ENCODE data around the gene ABCB4.

The ABCB4 gene

GRCh38 chr7:87395442-87396020, 79.9 kb downstream of the ABCB4 start:
- no peak overlapping the region for H3K27ac ChIP-seq (ENCODE audit: low read depth, low read length)
- no peaks in the 10 kb centered on the region for H3K9me2 ChIP-seq (replicated peaks; ENCODE audit: control insufficient read depth, low read length)
- H3K4me3 ChIP-seq (ENCODE audit: low read length), result no peak overlapping the region
- no peaks in the 10 kb centered on the region for H3K9me3 ChIP-seq (ENCODE audit: control insufficient read depth, insufficient read depth, low read length)
- H3K4me2 ChIP-seq (ENCODE audit: low read length), result no peak overlapping the region
- no peaks in the 10 kb centered on the region for H3K36me3 ChIP-seq (ENCODE audit: control insufficient read depth, low read length)
- H3F3A ChIP-seq (ENCODE audit: control insufficient read depth, insufficient read depth), result no peaks in the 10 kb centered on the region
- H3K79me2 ChIP-seq (ENCODE audit: control insufficient read depth, low read length), result no peaks in the 10 kb centered on the region
- no peaks in the 10 kb centered on the region for H3K4me1 ChIP-seq (ENCODE audit: control insufficient read depth, low read length)
- H4K20me1 ChIP-seq (ENCODE audit: control insufficient read depth, insufficient read depth, low read depth, low read length), result no peaks in the 10 kb centered on the region
- TF ChIP-seq CTCF (IDR thresholded peaks at IDR 0.05; ENCODE audit: low read depth, low read length, poor library complexity, severe bottlenecking) (no peak), EZH2phosphoT487 (IDR thresholded peaks at IDR 0.05; ENCODE audit: borderline replicate concordance, low read length) (no peak)
- no peaks in the 10 kb centered on the region for H3K27me3 ChIP-seq (ENCODE audit: control insufficient read depth, low read length)

GRCh38 chr7:87391020-87391701, 84.3 kb downstream of the ABCB4 start:
- TF ChIP-seq EZH2phosphoT487 (IDR thresholded peaks at IDR 0.05; ENCODE audit: borderline replicate concordance, low read length), result no peak
- TF ChIP-seq CTCF (IDR thresholded peaks at IDR 0.05; ENCODE audit: low read depth, low read length, poor library complexity, severe bottlenecking), result no peak
- H3K4me1 ChIP-seq (ENCODE audit: control insufficient read depth, low read length), result no peaks in the 10 kb centered on the region
- H3K79me2 ChIP-seq (ENCODE audit: control insufficient read depth, low read length), result no peaks in the 10 kb centered on the region
- H3K4me2 ChIP-seq (ENCODE audit: low read length), result no peak overlapping the region
- no peaks in the 10 kb centered on the region for H3K9me2 ChIP-seq (replicated peaks; ENCODE audit: control insufficient read depth, low read length)
- no peaks in the 10 kb centered on the region for H3K36me3 ChIP-seq (ENCODE audit: control insufficient read depth, low read length)
- no peaks in the 10 kb centered on the region for H4K20me1 ChIP-seq (ENCODE audit: control insufficient read depth, insufficient read depth, low read depth, low read length)
- no peak overlapping the region for H3K27ac ChIP-seq (ENCODE audit: low read depth, low read length)
- H3K27me3 ChIP-seq (ENCODE audit: control insufficient read depth, low read length), result no peaks in the 10 kb centered on the region
- no peaks in the 10 kb centered on the region for H3F3A ChIP-seq (ENCODE audit: control insufficient read depth, insufficient read depth)
- H3K4me3 ChIP-seq (ENCODE audit: low read length), result no peak overlapping the region
- no peaks in the 10 kb centered on the region for H3K9me3 ChIP-seq (ENCODE audit: control insufficient read depth, insufficient read depth, low read length)

- Histone ChIP-seq H3K4me3 (ENCODE audit: low read length) (no peak overlapping the region), H3K9me3 (ENCODE audit: control insufficient read depth, insufficient read depth, low read length) (no peaks in the 10 kb centered on the region)
- TF ChIP-seq EZH2phosphoT487 (IDR thresholded peaks at IDR 0.05; ENCODE audit: borderline replicate concordance, low read length) (no peak), CTCF (IDR thresholded peaks at IDR 0.05; ENCODE audit: low read depth, low read length, poor library complexity, severe bottlenecking) (no peak)
These were observed 94.6 kb downstream of the ABCB4 start for GRCh38 chr7:87380905-87381304.

More at GRCh38 chr7:87380905-87381304, 94.6 kb downstream of the ABCB4 start:
- no peak overlapping the region for H3K4me2 ChIP-seq (ENCODE audit: low read length)
- H3K27me3 ChIP-seq (ENCODE audit: control insufficient read depth, low read length), result no peaks in the 10 kb centered on the region
- H3F3A ChIP-seq (ENCODE audit: control insufficient read depth, insufficient read depth), result no peaks in the 10 kb centered on the region
- no peaks in the 10 kb centered on the region for H3K4me1 ChIP-seq (ENCODE audit: control insufficient read depth, low read length)
- H3K27ac ChIP-seq (ENCODE audit: low read depth, low read length), result no peak overlapping the region
- H3K9me2 ChIP-seq (replicated peaks; ENCODE audit: control insufficient read depth, low read length), result no peaks in the 10 kb centered on the region
- no peaks in the 10 kb centered on the region for H4K20me1 ChIP-seq (ENCODE audit: control insufficient read depth, insufficient read depth, low read depth, low read length)
- no peaks in the 10 kb centered on the region for H3K36me3 ChIP-seq (ENCODE audit: control insufficient read depth, low read length)
- H3K79me2 ChIP-seq (ENCODE audit: control insufficient read depth, low read length), result no peaks in the 10 kb centered on the region

All from DOHH2 (cell line).